Liver (tissue), 9 donors: ENCODE data around the gene RCBTB1. TPM values are rescaled to one million over a fixed set of nuclear protein-coding genes. Genes with fewer than 3 reads are reported as not detected.
A peak's percentile ranks its signal among the peaks of the same experiment; 100 is the strongest.

Experiments used
- DNase-seq: peaks from one replicate; pipeline ENCODE4 v3.0.0-alpha.2; 2017; ENCODE audit warnings: low spot score
- H3K27ac ChIP-seq, 2 donors: one replicate each; pipeline ENCODE4 v1.7.0; 2013; ENCODE audit warnings: inconsistent platforms in 2 of 2, low read length in 2 of 2, control low read depth in 1 of 2, low read depth in 1 of 2, mild to moderate bottlenecking in 1 of 2
- H3K27me3 ChIP-seq, 4 donors: one replicate each; pipeline versions ENCODE4 v1.6.1 to v1.7.0; 2013; ENCODE audit warnings: low read length in 3 of 4, inconsistent platforms in 1 of 4, mild to moderate bottlenecking in 1 of 4, moderate library complexity in 1 of 4; ENCODE audit not compliant: control insufficient read depth in 4 of 4, insufficient read depth in 4 of 4
- H3K36me3 ChIP-seq, 4 donors: one replicate each; pipeline versions ENCODE4 v1.6.1 to v1.7.0; 2013; ENCODE audit warnings: low read length in 3 of 4, mild to moderate bottlenecking in 3 of 4, low read depth in 1 of 4, moderate library complexity in 1 of 4; ENCODE audit not compliant: control insufficient read depth in 4 of 4, insufficient read depth in 3 of 4
- H3K4me1 ChIP-seq, 4 donors: one replicate each; pipeline versions ENCODE4 v1.6.1 to v1.7.0; 2013; ENCODE audit warnings: low read length in 3 of 4, mild to moderate bottlenecking in 3 of 4, moderate library complexity in 1 of 4; ENCODE audit not compliant: control insufficient read depth in 4 of 4, insufficient read depth in 4 of 4
- H3K4me3 ChIP-seq, 3 donors: one replicate each; pipeline versions ENCODE4 v1.6.1 to v1.7.0; 2013; ENCODE audit warnings: low read length in 3 of 3, control low read depth in 1 of 3, low read depth in 1 of 3, mild to moderate bottlenecking in 1 of 3
- H3K9ac ChIP-seq, 2 donors: one replicate each; pipeline ENCODE4 v1.7.0; 2013; ENCODE audit warnings: low read length in 2 of 2, mild to moderate bottlenecking in 2 of 2, moderate library complexity in 2 of 2, control low read depth in 1 of 2, low read depth in 1 of 2
- H3K9me3 ChIP-seq, 4 donors: one replicate each; pipeline versions ENCODE4 v1.6.1 to v1.7.0; 2013; ENCODE audit warnings: low read length in 3 of 4; ENCODE audit not compliant: control insufficient read depth in 4 of 4
- ATF3 ChIP-seq: IDR thresholded peaks from 2 replicates; pipeline ENCODE4 v1.6.1; 2016; ENCODE audit warnings: antibody characterized with exemption
- CTCF ChIP-seq: fragments of 150-350 bp; IDR thresholded peaks from 2 replicates; pipeline ENCODE4 v1.5.1; 2017; ENCODE audit warnings: improper control_type of control experiment, low read depth, low read length; ENCODE audit not compliant: missing input control
- FOXA1 ChIP-seq: IDR thresholded peaks from 2 replicates; pipeline ENCODE4 v1.6.1; 2016; ENCODE audit warnings: antibody characterized with exemption
- FOXA2 ChIP-seq: IDR thresholded peaks from 2 replicates; pipeline ENCODE4 v1.6.1; 2016; ENCODE audit warnings: antibody characterized with exemption
- GABPA ChIP-seq, 2 donors: IDR thresholded peaks in 1 of 2; conservative IDR thresholded peaks in 1 of 2; 2 replicates each; pipeline ENCODE4 v1.6.1; 2016; ENCODE audit warnings: antibody characterized with exemption in 2 of 2, mild to moderate bottlenecking in 1 of 2, moderate library complexity in 1 of 2
- HNF4A ChIP-seq, 2 donors: conservative IDR thresholded peaks; 2 replicates each; pipeline ENCODE4 v1.6.1; 2016; ENCODE audit warnings: antibody characterized with exemption in 2 of 2, mild to moderate bottlenecking in 2 of 2
- HNF4G ChIP-seq: IDR thresholded peaks from 2 replicates; pipeline ENCODE4 v1.6.1; 2016; ENCODE audit warnings: antibody characterized with exemption
- JUND ChIP-seq, 2 donors: IDR thresholded peaks; 2 replicates each; pipeline ENCODE4 v1.6.1; 2016; ENCODE audit warnings: antibody characterized with exemption in 2 of 2
- NR2F2 ChIP-seq: IDR thresholded peaks from 2 replicates; pipeline ENCODE4 v1.6.1; 2016; ENCODE audit warnings: antibody characterized with exemption
- RAD21 ChIP-seq, 2 donors: IDR thresholded peaks; 2 replicates each; pipeline ENCODE4 v1.6.1; 2016; ENCODE audit warnings: antibody characterized with exemption in 2 of 2, mild to moderate bottlenecking in 2 of 2
- REST ChIP-seq: IDR thresholded peaks from 2 replicates; pipeline ENCODE4 v1.6.1; 2016; ENCODE audit warnings: antibody characterized with exemption, mild to moderate bottlenecking
- RXRA ChIP-seq, 2 donors: IDR thresholded peaks; 2 replicates each; pipeline ENCODE4 v1.6.1; 2017 to 2018; ENCODE audit warnings: antibody characterized with exemption in 2 of 2, mild to moderate bottlenecking in 1 of 2
- SP1 ChIP-seq: IDR thresholded peaks from 2 replicates; pipeline ENCODE4 v1.6.1; 2018; ENCODE audit warnings: antibody characterized with exemption, mild to moderate bottlenecking
- TAF1 ChIP-seq: conservative IDR thresholded peaks from 2 replicates; pipeline ENCODE4 v1.6.1; 2016; ENCODE audit warnings: antibody characterized with exemption, mild to moderate bottlenecking
- YY1 ChIP-seq: IDR thresholded peaks from 2 replicates; pipeline ENCODE4 v1.6.1; 2016; ENCODE audit warnings: antibody characterized with exemption, mild to moderate bottlenecking
- ZBTB33 ChIP-seq: IDR thresholded peaks from 2 replicates; pipeline ENCODE4 v1.6.1; 2016; ENCODE audit warnings: antibody characterized with exemption
- WGBS: extraction: QIAGEN DNeasy Blood & Tissue Kit; methylation state at CpG from one replicate; pipeline ENCODE4 v1.1.7; 2013; 5-methylcytosine and 5-hydroxymethylcytosine counted together
- polyA plus RNA-seq, 2 donors: library from polyadenylated mRNA; stranded (reverse) in 1 of 2; unstranded in 1 of 2; fragments of 200-250 nt in 1 of 2; fragments of >200 nt in 1 of 2; fragmentation: Nextera tagmentation in 1 of 2; extraction: Ambion mirVana in 1 of 2; gene quantifications; one replicate each; pipeline versions ENCODE4 v1.2.1 to v1.2.3, GENCODE V29; 2013 to 2015
- total RNA-seq, 2 donors: library from RNA; depleted of rRNA; stranded (reverse); fragments of >200 nt; gene quantifications; one replicate each; pipeline ENCODE4 v1.2.3, GENCODE V29; 2014
- TF ChIP-seq, protein P1 (sequence below): IDR thresholded peaks from 2 replicates; pipeline ENCODE4 v1.6.1; 2016; ENCODE audit warnings: antibody characterized with exemption
- donor health status: healthy.
- donor health status: healthy.
- donor health status: healthy.
- donor health status: healthy.
- donor health status: healthy.

Gene RCBTB1
- total and polyA plus RNA-seq, 4 donors = 3.9 to 9.0 (median 6.5) TPM

GRCh38 chr13:49607761-49608160, 22.4 kb upstream of the RCBTB1 start:
- H3K4me3 ChIP-seq = no peak overlapping the region
- H3K27ac ChIP-seq = no peak overlapping the region
- H3K9me3 ChIP-seq = no peaks in the 10 kb centered on the region
- no peak overlapping the region for H3K9ac ChIP-seq
- 60% methylated on average over 5 of the region's 5 CpGs for WGBS
- H3K27me3 ChIP-seq = no peaks in the 10 kb centered on the region
- H3K4me1 ChIP-seq = peaks cover 0 to 6% (median 2%) of the 10 kb centered on the region in 4 donors
- no peaks in the 10 kb centered on the region for H3K36me3 ChIP-seq
- DNase-seq = no peak
- no peak for TF ChIP-seq SP1
- no peak for TF ChIP-seq RXRA (IDR thresholded peaks at IDR 0.05)
- TF ChIP-seq HNF4G = no peak
- TF ChIP-seq ZBTB33 = no peak
- TF ChIP-seq TAF1 = no peak
- no peak for TF ChIP-seq HNF4A (conservative IDR thresholded peaks at IDR 0.05)
- no peak for TF ChIP-seq FOXA1
- no peak for TF ChIP-seq RAD21 (IDR thresholded peaks at IDR 0.05)
- no peak for TF ChIP-seq YY1
- no peak for TF ChIP-seq NR2F2
- no peak for TF ChIP-seq GABPA (IDR thresholded peaks at IDR 0.05 in 1 of 2, conservative IDR thresholded peaks at IDR 0.05 in 1 of 2)
- TF ChIP-seq JUND (IDR thresholded peaks at IDR 0.05) = no peak
- no peak for TF ChIP-seq CTCF
- TF ChIP-seq ATF3 = no peak
- TF ChIP-seq, protein P1, sequence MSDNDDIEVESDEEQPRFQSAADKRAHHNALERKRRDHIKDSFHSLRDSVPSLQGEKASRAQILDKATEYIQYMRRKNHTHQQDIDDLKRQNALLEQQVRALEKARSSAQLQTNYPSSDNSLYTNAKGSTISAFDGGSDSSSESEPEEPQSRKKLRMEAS = no peak
- TF ChIP-seq FOXA2 = no peak

DNA sequence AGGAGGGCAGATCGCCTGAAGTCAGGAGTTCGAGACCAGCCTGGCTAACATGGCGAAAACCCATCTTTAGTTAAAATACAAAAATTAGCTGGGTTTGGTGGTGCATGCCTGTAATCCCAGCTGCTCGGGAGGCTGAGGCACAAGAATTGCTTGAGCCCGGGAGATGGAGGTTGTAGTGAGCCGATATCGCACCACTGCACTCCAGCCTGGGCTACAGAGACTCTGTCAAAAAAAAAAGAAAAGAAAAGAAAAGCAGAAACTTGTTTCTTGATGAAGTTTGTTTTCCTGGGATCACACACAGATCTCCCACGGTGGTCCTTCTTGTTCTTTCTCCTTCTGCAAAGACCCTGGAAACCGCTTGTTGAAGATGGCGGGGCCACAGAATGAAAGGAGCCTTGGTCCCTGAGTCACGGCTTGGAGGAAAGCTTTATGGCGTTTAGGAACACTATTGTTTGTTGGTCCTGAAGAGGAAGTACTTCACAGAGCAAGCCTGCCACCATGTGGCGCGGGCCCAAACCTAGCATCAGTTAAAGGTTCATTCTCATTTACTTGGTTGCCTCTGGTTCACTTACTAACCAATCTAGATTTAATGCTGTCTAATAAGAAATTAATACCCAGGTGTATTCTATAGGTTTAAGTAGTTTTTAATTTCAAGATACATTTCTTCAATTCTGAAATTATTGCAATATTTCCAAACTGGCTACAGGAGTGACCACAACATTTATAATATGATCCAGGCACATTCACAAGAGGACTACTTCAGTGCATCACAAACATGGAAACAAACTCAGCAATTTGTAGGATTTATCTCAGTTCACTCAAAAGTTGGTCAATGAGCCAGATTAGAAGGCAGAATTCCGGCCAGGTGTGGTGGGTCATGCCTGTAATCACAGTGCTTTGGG, 21.6 kb upstream of the RCBTB1 start:
- H3K36me3 ChIP-seq = no peaks in the 10 kb centered on the region
- TF ChIP-seq RAD21 (IDR thresholded peaks at IDR 0.05) (peak; percentile 97 to 98), YY1 (peak; percentile 66), SP1 (no peak), CTCF (peak; percentile 86), GABPA (IDR thresholded peaks at IDR 0.05 in 1 of 2, conservative IDR thresholded peaks at IDR 0.05 in 1 of 2) (no peak), REST (no peak), JUND (IDR thresholded peaks at IDR 0.05) (no peak)
- TF ChIP-seq, protein P1 = no peak
- peaks cover 0 to 6% (median 2%) of the 10 kb centered on the region in 4 donors for H3K4me1 ChIP-seq
- H3K27ac ChIP-seq = no peak overlapping the region
- H3K4me3 ChIP-seq = peak overlapping the region in 2 of 3 donors; percentile 33 to 38
- peak; percentile 74 for DNase-seq
- WGBS = 27% methylated on average over 15 of the region's 15 CpGs
- H3K9me3 ChIP-seq = no peaks in the 10 kb centered on the region
- H3K9ac ChIP-seq = peak overlapping the region in 1 of 2 donors; percentile 66
- no peaks in the 10 kb centered on the region for H3K27me3 ChIP-seq
